HG02642 (cell line): ENCODE data around the gene CBS.
"Not testable (repeated sequence)": the region's sequence is repeated elsewhere in the genome, so short reads cannot be mapped to it uniquely, and the experiment has no call there.

ENCODE experiments used
- ATAC-seq: cut with Tn5 transposase; IDR thresholded peaks from one replicate; pipeline ENCODE4 v1.9.1; 2021; ENCODE audit warnings: mild to moderate bottlenecking; ENCODE audit not compliant: unreplicated experiment, poor library complexity

Gene CBS

GRCh38 chr21:43069682-43070081 is 6.0 kb downstream of the CBS start:
- not testable (repeated sequence) for ATAC-seq

- ATAC-seq: not testable (repeated sequence)
These were observed 7.6 kb downstream of the CBS start for GRCh38 chr21:43068065-43068464.

- not testable (repeated sequence) for ATAC-seq
These were observed 8.9 kb downstream of the CBS start for GRCh38 chr21:43066690-43067089.

- ATAC-seq: not testable (repeated sequence)
These were observed 9.6 kb downstream of the CBS start for GRCh38 chr21:43065991-43066390.

GRCh38 chr21:43064265-43064917 is 11.2 kb downstream of the CBS start:
- not testable (repeated sequence) for ATAC-seq

- ATAC-seq: not testable (repeated sequence)
These were observed 12.5 kb downstream of the CBS start for GRCh38 chr21:43062955-43063664.

- ATAC-seq: not testable (repeated sequence)
These were observed 22.5 kb downstream of the CBS start for GRCh38 chr21:43053112-43053511.

GRCh38 chr21:43045876-43046821 is 29.5 kb downstream of the CBS start:
- ATAC-seq: not testable (repeated sequence)

- not testable (repeated sequence) for ATAC-seq
These were observed 30.3 kb downstream of the CBS start for GRCh38 chr21:43045165-43045875.

GRCh38 chr21:43044547-43044946 is 31.1 kb downstream of the CBS start:
- not testable (repeated sequence) for ATAC-seq

- not testable (repeated sequence) for ATAC-seq
These were observed 32.3 kb downstream of the CBS start for GRCh38 chr21:43043291-43043690.

GRCh38 chr21:43042169-43042568 is 33.5 kb downstream of the CBS start:
- not testable (repeated sequence) for ATAC-seq

- ATAC-seq: not testable (repeated sequence)
These were observed 37.0 kb downstream of the CBS start for GRCh38 chr21:43038659-43039044.

- ATAC-seq: not testable (repeated sequence)
These were observed 37.5 kb downstream of the CBS start for GRCh38 chr21:43037918-43038658.

GRCh38 chr21:43036889-43037288 is 38.7 kb downstream of the CBS start:
- not testable (repeated sequence) for ATAC-seq

- no peak for ATAC-seq
These were observed 40.8 kb downstream of the CBS start for GRCh38 chr21:43034826-43035225.

- ATAC-seq: no peak
These were observed 41.5 kb downstream of the CBS start for GRCh38 chr21:43034101-43034500.

GRCh38 chr21:43031121-43031619 is 44.5 kb downstream of the CBS start:
- ATAC-seq: no peak

- ATAC-seq: no peak
These were observed 45.9 kb downstream of the CBS start for GRCh38 chr21:43029785-43030184.
